OCI-LY1 (cell line): ENCODE data around the gene LYZL2.
"Not testable (repeated sequence)": the region's sequence is repeated elsewhere in the genome, so short reads cannot be mapped to it uniquely, and the experiment has no call there.

Source experiments
- H2AFZ ChIP-seq: fragments of 200-600 bp; sonication (generic), shearing (Covaris generic); 2 replicates; pipeline ENCODE4 v1.6.0; 2014; ENCODE audit warnings: antibody characterized with exemption, mild to moderate bottlenecking, low read length
- H3F3A ChIP-seq: fragments of 200-600 bp; sonication (generic), shearing (Covaris generic); 2 replicates; pipeline ENCODE4 v1.6.0; 2014; ENCODE audit warnings: mild to moderate bottlenecking, antibody characterized with exemption, low read length, moderate library complexity; ENCODE audit not compliant: insufficient read depth
- H3K27ac ChIP-seq: fragments of 200-600 bp; sonication (generic); 2 replicates; pipeline ENCODE4 v1.5.1; 2014; ENCODE audit warnings: low read length, mixed run types, mild to moderate bottlenecking, low read depth; ENCODE audit not compliant: poor library complexity, severe bottlenecking
- H3K27me3 ChIP-seq: fragments of 200-600 bp; sonication (generic); 2 replicates; pipeline ENCODE4 v1.6.0; 2014; ENCODE audit warnings: antibody characterized with exemption, mild to moderate bottlenecking, low read length, moderate library complexity; ENCODE audit not compliant: insufficient read depth
- H3K36me3 ChIP-seq: fragments of 200-600 bp; sonication (generic); 2 replicates; pipeline ENCODE4 v1.6.1; 2014; ENCODE audit warnings: mild to moderate bottlenecking, antibody characterized with exemption, low read length, moderate library complexity, mixed read lengths; ENCODE audit not compliant: insufficient read depth
- H3K4me1 ChIP-seq: fragments of 200-600 bp; sonication (generic); 2 replicates; pipeline ENCODE4 v1.5.1; 2014; ENCODE audit warnings: mild to moderate bottlenecking, low read length, moderate library complexity; ENCODE audit not compliant: insufficient read depth, severe bottlenecking
- H3K4me2 ChIP-seq: fragments of 200-600 bp; sonication (generic), shearing (Covaris generic); 2 replicates; pipeline ENCODE4 v1.6.1; 2014; ENCODE audit warnings: low read length
- H3K4me3 ChIP-seq: fragments of 200-600 bp; sonication (generic); 2 replicates; pipeline ENCODE4 v1.5.1; 2014; ENCODE audit warnings: low read length, low read depth, mild to moderate bottlenecking, mixed read lengths; ENCODE audit not compliant: poor library complexity, severe bottlenecking
- H3K79me2 ChIP-seq: fragments of 200-600 bp; shearing (Covaris generic); 2 replicates; pipeline ENCODE4 v1.6.1; 2016; ENCODE audit warnings: mixed run types, low read length, mixed read lengths; ENCODE audit not compliant: insufficient read depth
- H3K9ac ChIP-seq: fragments of 200-600 bp; sonication (generic), shearing (Covaris generic); 2 replicates; pipeline ENCODE4 v1.6.1; 2014; ENCODE audit warnings: mild to moderate bottlenecking, low read length, mixed read lengths
- H3K9me2 ChIP-seq: fragments of 200-600 bp; sonication (generic), shearing (Covaris generic); 2 replicates; pipeline ENCODE4 v1.6.1; 2014; ENCODE audit warnings: low read depth, mild to moderate bottlenecking, low read length, mixed read lengths
- H3K9me3 ChIP-seq: fragments of 200-600 bp; shearing (Covaris generic); 2 replicates; pipeline ENCODE4 v1.6.1; 2014; ENCODE audit warnings: low read length, mixed read lengths
- H4K20me1 ChIP-seq: fragments of 200-600 bp; sonication (generic), shearing (Covaris generic); 2 replicates; pipeline ENCODE4 v1.6.0; 2016; ENCODE audit warnings: mild to moderate bottlenecking, low read length; ENCODE audit not compliant: insufficient read depth
- CTCF ChIP-seq: fragments of 200-600 bp; sonication (generic), shearing (Covaris generic); IDR thresholded peaks from 2 replicates; pipeline ENCODE4 v1.5.1; 2017; ENCODE audit warnings: mild to moderate bottlenecking, antibody characterized with exemption, low read length, moderate library complexity, mixed read lengths
- EZH2 ChIP-seq: fragments of 200-600 bp; sonication (generic), shearing (Covaris generic); IDR thresholded peaks from 2 replicates; pipeline ENCODE4 v1.8.0; 2017; ENCODE audit warnings: borderline replicate concordance, mixed run types, mild to moderate bottlenecking, antibody characterized with exemption, low read length, moderate library complexity, mixed read lengths

The LYZL2 gene

GRCh38 chr10:30619966-30620365 lies 9.6 kb downstream of the LYZL2 start:
- no peaks in the 10 kb centered on the region for H3K4me1 ChIP-seq
- H3K36me3 ChIP-seq = no peaks in the 10 kb centered on the region
- H3K9me2 ChIP-seq = no peaks in the 10 kb centered on the region
- TF ChIP-seq CTCF = no peak
- TF ChIP-seq EZH2 = no peak
- H3K27me3 ChIP-seq = no peaks in the 10 kb centered on the region
- no peaks in the 10 kb centered on the region for H3F3A ChIP-seq
- H2AFZ ChIP-seq = no peak overlapping the region
- no peaks in the 10 kb centered on the region for H3K79me2 ChIP-seq
- no peak overlapping the region for H3K9ac ChIP-seq
- H3K27ac ChIP-seq = no peak overlapping the region
- H3K9me3 ChIP-seq = no peaks in the 10 kb centered on the region
- H3K4me2 ChIP-seq = no peak overlapping the region
- no peak overlapping the region for H3K4me3 ChIP-seq
- no peaks in the 10 kb centered on the region for H4K20me1 ChIP-seq

GRCh38 chr10:30617070-30617469 lies 12.5 kb downstream of the LYZL2 start:
- H2AFZ ChIP-seq = no peak overlapping the region
- H3K4me1 ChIP-seq = no peaks in the 10 kb centered on the region
- no peaks in the 10 kb centered on the region for H3K9me3 ChIP-seq
- no peak overlapping the region for H3K4me3 ChIP-seq
- no peaks in the 10 kb centered on the region for H3F3A ChIP-seq
- H4K20me1 ChIP-seq = no peaks in the 10 kb centered on the region
- no peak overlapping the region for H3K9ac ChIP-seq
- no peaks in the 10 kb centered on the region for H3K9me2 ChIP-seq
- no peak for TF ChIP-seq EZH2
- TF ChIP-seq CTCF = no peak
- H3K79me2 ChIP-seq = no peaks in the 10 kb centered on the region
- H3K27ac ChIP-seq = no peak overlapping the region
- H3K36me3 ChIP-seq = no peaks in the 10 kb centered on the region
- H3K27me3 ChIP-seq = no peaks in the 10 kb centered on the region
- H3K4me2 ChIP-seq = no peak overlapping the region

GRCh38 chr10:30611041-30611440 lies 18.5 kb downstream of the LYZL2 start:
- H3K9me2 ChIP-seq, H3K4me2 ChIP-seq, H3K36me3 ChIP-seq, H3K27me3 ChIP-seq, H3K27ac ChIP-seq, H3K4me1 ChIP-seq, H3K9me3 ChIP-seq, H2AFZ ChIP-seq, H3K4me3 ChIP-seq, H3K9ac ChIP-seq, H3K79me2 ChIP-seq, H3F3A ChIP-seq, H4K20me1 ChIP-seq: not testable (repeated sequence)

GRCh38 chr10:30607814-30608213 lies 21.7 kb downstream of the LYZL2 start:
- no peaks in the 10 kb centered on the region for H4K20me1 ChIP-seq
- no peaks in the 10 kb centered on the region; the same call in 1 of the 2 replicates for H3K36me3 ChIP-seq
- H3K27me3 ChIP-seq = no peaks in the 10 kb centered on the region; the same call in 1 of the 2 replicates
- no peaks in the 10 kb centered on the region for H3K9me2 ChIP-seq
- H3K4me2 ChIP-seq = no peak overlapping the region
- no peak overlapping the region for H3K4me3 ChIP-seq
- H2AFZ ChIP-seq = no peak overlapping the region
- no peaks in the 10 kb centered on the region for H3F3A ChIP-seq
- H3K9me3 ChIP-seq = no peaks in the 10 kb centered on the region
- H3K79me2 ChIP-seq = no peaks in the 10 kb centered on the region
- no peak overlapping the region for H3K27ac ChIP-seq
- no peak overlapping the region for H3K9ac ChIP-seq
- H3K4me1 ChIP-seq = no peaks in the 10 kb centered on the region
- TF ChIP-seq CTCF = no peak
- TF ChIP-seq EZH2 = no peak
